ENCODE data around the gene ERGIC2.

ERGIC2 gene

DNA sequence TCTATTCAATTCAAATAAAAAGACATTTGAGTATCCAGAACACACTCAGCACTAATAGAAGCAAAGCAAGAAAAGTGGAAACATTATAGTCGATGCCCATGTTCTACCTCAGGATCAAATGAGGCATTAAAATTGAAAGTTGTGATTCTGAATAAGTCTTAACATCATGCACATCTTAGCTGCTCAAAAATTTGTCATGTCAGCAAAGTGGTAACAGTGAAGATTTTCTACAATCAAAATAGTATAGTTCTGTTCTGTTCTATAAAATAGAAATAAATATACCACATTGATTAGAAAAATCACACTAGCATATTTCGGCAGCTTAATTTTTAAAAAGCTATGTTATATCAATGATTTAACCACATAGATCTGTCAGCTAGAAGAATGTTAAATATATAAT is 74.7 kb downstream of the ERGIC2 start:
- no peak overlapping the region for H3K14ac ChIP-seq (ENCODE audit: low read length)
- H3K4me1 ChIP-seq (ENCODE audit: control insufficient read depth in 1 of 2, insufficient read depth in 2 of 2, low read length in 2 of 2) = no peaks in the 10 kb centered on the region
- H4K12ac ChIP-seq (ENCODE audit: low read depth, low read length) = no peak overlapping the region
- no peak overlapping the region for H2AFZ ChIP-seq (ENCODE audit: insufficient read depth, low read length, poor library complexity)
- H3K18ac ChIP-seq (ENCODE audit: low read length) = no peak overlapping the region
- no peaks in the 10 kb centered on the region for H3K27me3 ChIP-seq (ENCODE audit: insufficient read depth, low read length)
- no peak overlapping the region for H2BK5ac ChIP-seq (ENCODE audit: low read depth, low read length, poor library complexity)
- no peak overlapping the region for H3K27ac ChIP-seq (ENCODE audit: low read depth, low read length)
- no peak overlapping the region for H3K4me3 ChIP-seq (ENCODE audit: low read depth, low read length)
- H3K4me2 ChIP-seq (ENCODE audit: low read length) = no peak overlapping the region
- no peak overlapping the region for H2BK120ac ChIP-seq (ENCODE audit: insufficient read depth, low read length, poor library complexity)
- no peak overlapping the region for H3K23ac ChIP-seq (ENCODE audit: low read length)
- H2BK12ac ChIP-seq (ENCODE audit: low read length) = no peak overlapping the region
- no peaks in the 10 kb centered on the region for H3K79me2 ChIP-seq (ENCODE audit: control insufficient read depth, insufficient read depth, low read length, poor library complexity)
- no peaks in the 10 kb centered on the region for H3K36me3 ChIP-seq (ENCODE audit: control insufficient read depth in 1 of 2, insufficient read depth in 2 of 2, low read length in 2 of 2)
- no peaks in the 10 kb centered on the region for H3K79me1 ChIP-seq (ENCODE audit: low read length)
- no peaks in the 10 kb centered on the region for H3K9me3 ChIP-seq (ENCODE audit: insufficient read depth, low read depth, low read length)
- no peak for DNase-seq
- no peak overlapping the region for H3K9ac ChIP-seq (ENCODE audit: low read length)
- no peak overlapping the region for H4K91ac ChIP-seq (ENCODE audit: low read depth, low read length)
- no peak overlapping the region for H2AK5ac ChIP-seq (ENCODE audit: low read length)
- H3K4ac ChIP-seq (ENCODE audit: low read depth, low read length) = no peak overlapping the region
- no peak overlapping the region for H4K8ac ChIP-seq (ENCODE audit: low read depth, low read length)
- WGBS (ENCODE audit: extremely low coverage, insufficient coverage, insufficient read length) = no CpG with 5 or more reads among the region's 2 CpGs

DNA sequence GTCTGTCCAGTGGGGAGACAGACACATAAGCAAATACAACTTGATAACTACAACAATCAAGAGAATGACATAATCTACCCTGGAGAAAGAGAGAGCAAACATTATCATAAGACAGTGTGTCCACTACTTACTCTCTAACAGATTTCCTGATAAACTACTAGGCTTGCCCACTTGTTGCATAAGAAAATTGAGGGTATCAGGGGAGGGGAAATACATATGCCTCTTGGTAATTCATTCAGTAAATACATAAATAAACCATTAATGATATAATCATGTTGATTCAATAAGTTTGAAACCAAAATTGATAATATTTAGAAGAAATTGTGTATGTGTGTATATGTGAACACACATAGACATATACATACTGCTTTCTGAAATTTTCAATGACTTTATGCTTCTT is 76.6 kb downstream of the ERGIC2 start:
- Histone ChIP-seq H4K91ac (ENCODE audit: low read depth, low read length) (no peak overlapping the region), H2BK12ac (ENCODE audit: low read length) (no peak overlapping the region), H2AFZ (ENCODE audit: insufficient read depth, low read length, poor library complexity) (no peak overlapping the region), H3K4me1 (ENCODE audit: control insufficient read depth in 1 of 2, insufficient read depth in 2 of 2, low read length in 2 of 2) (no peaks in the 10 kb centered on the region), H3K4me2 (ENCODE audit: low read length) (no peak overlapping the region), H3K27ac (ENCODE audit: low read depth, low read length) (no peak overlapping the region), H3K4me3 (ENCODE audit: low read depth, low read length) (no peak overlapping the region), H2BK120ac (ENCODE audit: insufficient read depth, low read length, poor library complexity) (no peak overlapping the region), H3K18ac (ENCODE audit: low read length) (no peak overlapping the region), H3K4ac (ENCODE audit: low read depth, low read length) (no peak overlapping the region), H3K14ac (ENCODE audit: low read length) (no peak overlapping the region), H3K79me2 (ENCODE audit: control insufficient read depth, insufficient read depth, low read length, poor library complexity) (no peaks in the 10 kb centered on the region), H3K79me1 (ENCODE audit: low read length) (no peaks in the 10 kb centered on the region), H4K8ac (ENCODE audit: low read depth, low read length) (no peak overlapping the region), H3K9me3 (ENCODE audit: insufficient read depth, low read depth, low read length) (no peaks in the 10 kb centered on the region), H3K23ac (ENCODE audit: low read length) (no peak overlapping the region), H3K36me3 (ENCODE audit: control insufficient read depth in 1 of 2, insufficient read depth in 2 of 2, low read length in 2 of 2) (no peaks in the 10 kb centered on the region), H3K9ac (ENCODE audit: low read length) (no peak overlapping the region), H2BK5ac (ENCODE audit: low read depth, low read length, poor library complexity) (no peak overlapping the region), H4K12ac (ENCODE audit: low read depth, low read length) (no peak overlapping the region), H2AK5ac (ENCODE audit: low read length) (no peak overlapping the region), H3K27me3 (ENCODE audit: insufficient read depth, low read length) (no peaks in the 10 kb centered on the region)
- DNase-seq = no peak

DNA sequence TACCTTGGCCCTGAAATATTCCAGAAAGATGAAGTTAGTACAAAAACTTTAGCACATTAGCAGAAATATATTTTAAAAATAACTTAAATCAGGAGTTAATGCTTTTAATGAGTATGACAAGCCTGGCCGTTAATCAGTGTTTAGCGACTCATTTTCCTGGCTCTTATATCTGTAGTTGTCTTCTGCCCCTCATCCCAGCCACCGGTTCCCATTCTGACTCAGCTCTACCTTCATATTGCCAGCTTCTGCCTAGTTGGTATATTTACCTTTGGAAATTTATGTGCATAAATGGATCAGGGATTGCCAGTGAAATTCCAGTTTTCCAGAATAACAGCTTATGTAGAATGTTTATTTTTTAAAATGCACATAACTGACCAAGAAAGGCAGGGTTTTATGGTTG is 79.9 kb downstream of the ERGIC2 start:
- H2BK5ac ChIP-seq (ENCODE audit: low read depth, low read length, poor library complexity) = no peak overlapping the region
- no peak overlapping the region for H2BK120ac ChIP-seq (ENCODE audit: insufficient read depth, low read length, poor library complexity)
- no peak for DNase-seq
- H4K8ac ChIP-seq (ENCODE audit: low read depth, low read length) = no peak overlapping the region
- H3K79me2 ChIP-seq (ENCODE audit: control insufficient read depth, insufficient read depth, low read length, poor library complexity) = no peaks in the 10 kb centered on the region
- H2AFZ ChIP-seq (ENCODE audit: insufficient read depth, low read length, poor library complexity) = no peak overlapping the region
- H3K4ac ChIP-seq (ENCODE audit: low read depth, low read length) = no peak overlapping the region
- no CpG with 5 or more reads among the region's 3 CpGs for WGBS (ENCODE audit: extremely low coverage, insufficient coverage, insufficient read length)
- no peak overlapping the region for H3K23ac ChIP-seq (ENCODE audit: low read length)
- H2AK5ac ChIP-seq (ENCODE audit: low read length) = no peak overlapping the region
- H3K9ac ChIP-seq (ENCODE audit: low read length) = no peak overlapping the region
- H3K9me3 ChIP-seq (ENCODE audit: insufficient read depth, low read depth, low read length) = no peaks in the 10 kb centered on the region
- no peak overlapping the region for H3K14ac ChIP-seq (ENCODE audit: low read length)
- no peak overlapping the region for H3K4me2 ChIP-seq (ENCODE audit: low read length)
- no peak overlapping the region for H3K27ac ChIP-seq (ENCODE audit: low read depth, low read length)
- no peak overlapping the region for H3K4me3 ChIP-seq (ENCODE audit: low read depth, low read length)
- H3K18ac ChIP-seq (ENCODE audit: low read length) = no peak overlapping the region
- no peak overlapping the region for H4K91ac ChIP-seq (ENCODE audit: low read depth, low read length)
- H4K12ac ChIP-seq (ENCODE audit: low read depth, low read length) = no peak overlapping the region
- no peaks in the 10 kb centered on the region for H3K79me1 ChIP-seq (ENCODE audit: low read length)
- H2BK12ac ChIP-seq (ENCODE audit: low read length) = no peak overlapping the region
- no peaks in the 10 kb centered on the region for H3K27me3 ChIP-seq (ENCODE audit: insufficient read depth, low read length)
- no peaks in the 10 kb centered on the region for H3K36me3 ChIP-seq (ENCODE audit: control insufficient read depth in 1 of 2, insufficient read depth in 2 of 2, low read length in 2 of 2)
- H3K4me1 ChIP-seq (ENCODE audit: control insufficient read depth in 1 of 2, insufficient read depth in 2 of 2, low read length in 2 of 2) = no peaks in the 10 kb centered on the region

DNA sequence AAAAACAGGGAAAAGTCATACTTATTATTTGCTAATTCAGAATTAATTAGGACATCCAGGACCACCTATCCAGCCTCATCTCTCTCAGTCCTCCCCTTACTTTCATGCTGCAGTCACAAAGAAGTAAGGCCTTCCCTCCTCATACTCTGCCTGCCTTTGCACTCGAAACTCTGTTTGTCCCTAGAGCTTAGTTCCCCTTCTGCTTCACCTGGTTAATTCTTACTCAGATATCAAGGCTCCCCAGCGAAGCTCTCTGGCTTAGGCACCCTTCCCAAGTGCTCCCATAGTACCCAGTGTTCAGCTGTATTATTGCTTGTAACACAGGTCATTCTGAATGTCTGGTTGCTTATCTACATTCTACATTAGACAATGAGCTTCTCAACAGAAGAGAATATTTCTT is 81.3 kb downstream of the ERGIC2 start:
- H3K23ac ChIP-seq (ENCODE audit: low read length) = no peak overlapping the region
- no peaks in the 10 kb centered on the region for H3K79me1 ChIP-seq (ENCODE audit: low read length)
- H3K4me1 ChIP-seq (ENCODE audit: control insufficient read depth in 1 of 2, insufficient read depth in 2 of 2, low read length in 2 of 2) = no peaks in the 10 kb centered on the region
- no peak overlapping the region for H2AFZ ChIP-seq (ENCODE audit: insufficient read depth, low read length, poor library complexity)
- no peak overlapping the region for H3K18ac ChIP-seq (ENCODE audit: low read length)
- no peaks in the 10 kb centered on the region for H3K36me3 ChIP-seq (ENCODE audit: control insufficient read depth in 1 of 2, insufficient read depth in 2 of 2, low read length in 2 of 2)
- DNase-seq = no peak
- no peak overlapping the region for H3K14ac ChIP-seq (ENCODE audit: low read length)
- no CpG with 5 or more reads among the region's 2 CpGs for WGBS (ENCODE audit: extremely low coverage, insufficient coverage, insufficient read length)
- no peaks in the 10 kb centered on the region for H3K27me3 ChIP-seq (ENCODE audit: insufficient read depth, low read length)
- no peak overlapping the region for H4K91ac ChIP-seq (ENCODE audit: low read depth, low read length)
- no peaks in the 10 kb centered on the region for H3K9me3 ChIP-seq (ENCODE audit: insufficient read depth, low read depth, low read length)
- no peak overlapping the region for H4K8ac ChIP-seq (ENCODE audit: low read depth, low read length)
- H3K4me2 ChIP-seq (ENCODE audit: low read length) = no peak overlapping the region
- H3K27ac ChIP-seq (ENCODE audit: low read depth, low read length) = no peak overlapping the region
- no peak overlapping the region for H3K9ac ChIP-seq (ENCODE audit: low read length)
- H2BK12ac ChIP-seq (ENCODE audit: low read length) = no peak overlapping the region
- no peak overlapping the region for H3K4me3 ChIP-seq (ENCODE audit: low read depth, low read length)
- no peak overlapping the region for H2AK5ac ChIP-seq (ENCODE audit: low read length)
- H3K79me2 ChIP-seq (ENCODE audit: control insufficient read depth, insufficient read depth, low read length, poor library complexity) = no peaks in the 10 kb centered on the region
- H2BK120ac ChIP-seq (ENCODE audit: insufficient read depth, low read length, poor library complexity) = no peak overlapping the region
- no peak overlapping the region for H3K4ac ChIP-seq (ENCODE audit: low read depth, low read length)
- H4K12ac ChIP-seq (ENCODE audit: low read depth, low read length) = no peak overlapping the region
- no peak overlapping the region for H2BK5ac ChIP-seq (ENCODE audit: low read depth, low read length, poor library complexity)

DNA sequence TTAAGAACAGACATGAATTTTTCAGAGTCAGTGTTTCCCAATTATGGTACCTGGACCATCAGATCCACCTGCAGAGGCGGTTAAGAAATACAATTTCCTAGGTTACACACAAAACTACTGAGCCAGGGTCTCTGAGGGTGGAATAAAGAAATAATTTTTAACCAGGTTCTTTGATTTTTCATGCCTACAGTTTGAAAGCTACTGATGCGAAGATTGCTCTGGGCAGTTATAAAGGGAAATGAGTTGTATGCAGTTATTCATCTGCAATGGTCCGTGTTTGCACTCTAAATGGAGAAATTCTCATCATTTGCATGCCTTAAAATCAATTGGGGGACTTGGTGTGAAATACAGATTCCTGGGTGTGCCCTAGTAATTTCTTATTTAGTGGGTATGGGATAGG is 89.7 kb downstream of the ERGIC2 start:
- H3K27ac ChIP-seq (ENCODE audit: low read depth, low read length) = no peak overlapping the region
- H3K9me3 ChIP-seq (ENCODE audit: insufficient read depth, low read depth, low read length) = no peaks in the 10 kb centered on the region
- no peak overlapping the region for H3K4me3 ChIP-seq (ENCODE audit: low read depth, low read length)
- no peak overlapping the region for H4K12ac ChIP-seq (ENCODE audit: low read depth, low read length)
- H3K14ac ChIP-seq (ENCODE audit: low read length) = no peak overlapping the region
- no peak for DNase-seq
- H3K18ac ChIP-seq (ENCODE audit: low read length) = no peak overlapping the region
- H2BK5ac ChIP-seq (ENCODE audit: low read depth, low read length, poor library complexity) = no peak overlapping the region
- H2AK5ac ChIP-seq (ENCODE audit: low read length) = no peak overlapping the region
- no peak overlapping the region for H3K23ac ChIP-seq (ENCODE audit: low read length)
- no peaks in the 10 kb centered on the region for H3K79me1 ChIP-seq (ENCODE audit: low read length)
- H3K4me2 ChIP-seq (ENCODE audit: low read length) = no peak overlapping the region
- no peaks in the 10 kb centered on the region for H3K36me3 ChIP-seq (ENCODE audit: control insufficient read depth in 1 of 2, insufficient read depth in 2 of 2, low read length in 2 of 2)
- no CpG with 5 or more reads among the region's 3 CpGs for WGBS (ENCODE audit: extremely low coverage, insufficient coverage, insufficient read length)
- H3K9ac ChIP-seq (ENCODE audit: low read length) = no peak overlapping the region
- H4K8ac ChIP-seq (ENCODE audit: low read depth, low read length) = no peak overlapping the region
- H3K79me2 ChIP-seq (ENCODE audit: control insufficient read depth, insufficient read depth, low read length, poor library complexity) = no peaks in the 10 kb centered on the region
- no peak overlapping the region for H2AFZ ChIP-seq (ENCODE audit: insufficient read depth, low read length, poor library complexity)
- no peaks in the 10 kb centered on the region for H3K4me1 ChIP-seq (ENCODE audit: control insufficient read depth in 1 of 2, insufficient read depth in 2 of 2, low read length in 2 of 2)
- no peak overlapping the region for H4K91ac ChIP-seq (ENCODE audit: low read depth, low read length)
- no peak overlapping the region for H2BK120ac ChIP-seq (ENCODE audit: insufficient read depth, low read length, poor library complexity)
- H3K4ac ChIP-seq (ENCODE audit: low read depth, low read length) = no peak overlapping the region
- no peaks in the 10 kb centered on the region for H3K27me3 ChIP-seq (ENCODE audit: insufficient read depth, low read length)
- H2BK12ac ChIP-seq (ENCODE audit: low read length) = no peak overlapping the region
